Endodermal cell (in vitro differentiated cells): Measurements from ENCODE around the gene ARL8B. TPM values are rescaled to one million over a fixed set of nuclear protein-coding genes. Genes with fewer than 3 reads are reported as not detected.

Experiments used
- DNase-seq: peaks from one replicate; pipeline ENCODE4 v3.0.0-alpha.2; 2017
- H3K27ac ChIP-seq: 2 replicates; pipeline ENCODE4 v1.5.1; 2013; ENCODE audit warnings: mild to moderate bottlenecking, low read depth, low read length, moderate library complexity
- H3K27me3 ChIP-seq: 2 replicates; pipeline ENCODE4 v1.6.1; 2013; ENCODE audit warnings: mild to moderate bottlenecking, low read length, moderate library complexity; ENCODE audit not compliant: insufficient read depth, control insufficient read depth, poor library complexity, severe bottlenecking
- H3K36me3 ChIP-seq: 2 replicates; pipeline ENCODE4 v1.7.0; 2013; ENCODE audit warnings: mild to moderate bottlenecking, low read length, moderate library complexity; ENCODE audit not compliant: control insufficient read depth, insufficient read depth
- H3K4me1 ChIP-seq: one replicate; pipeline ENCODE4 v1.7.0; 2013; ENCODE audit warnings: low read length; ENCODE audit not compliant: control insufficient read depth, insufficient read depth
- H3K4me3 ChIP-seq: 2 replicates; pipeline ENCODE4 v1.5.1; 2013; ENCODE audit warnings: mild to moderate bottlenecking, low read length, moderate library complexity
- H3K9ac ChIP-seq: 2 replicates; pipeline ENCODE4 v1.6.1; 2013; ENCODE audit warnings: mild to moderate bottlenecking, low read length, moderate library complexity; ENCODE audit not compliant: poor library complexity, severe bottlenecking; ENCODE audit errors: extremely low read depth
- H3K9me3 ChIP-seq: 2 replicates; pipeline ENCODE4 v1.6.1; 2013; ENCODE audit warnings: mild to moderate bottlenecking, low read length, moderate library complexity; ENCODE audit not compliant: control insufficient read depth
- H3K27ac Mint-ChIP-seq: 2 replicates; pipeline ENCODE4 v1.8.0; 2020; ENCODE audit warnings: mixed read lengths
- H3K27me3 Mint-ChIP-seq: 2 replicates; pipeline ENCODE4 v1.8.0; 2021; ENCODE audit warnings: mild to moderate bottlenecking, mixed read lengths; ENCODE audit not compliant: insufficient read depth
- H3K36me3 Mint-ChIP-seq: 2 replicates; pipeline ENCODE4 v1.8.0; 2020; ENCODE audit warnings: low read depth, mixed read lengths
- H3K4me1 Mint-ChIP-seq: 2 replicates; pipeline ENCODE4 v1.8.0; 2020; ENCODE audit warnings: mixed read lengths
- H3K4me3 Mint-ChIP-seq: 2 replicates; pipeline ENCODE4 v1.8.0; 2020; ENCODE audit warnings: mild to moderate bottlenecking, moderate library complexity, mixed read lengths
- H3K9me3 Mint-ChIP-seq: 2 replicates; pipeline ENCODE4 v1.8.0; 2020; ENCODE audit warnings: mild to moderate bottlenecking, mixed read lengths
- WGBS, 2 experiments: methylation state at CpG; one replicate each; pipeline versions ENCODE4 v1.1.5 to v1.1.7; 2013; ENCODE audit warnings: missing lambda C conversion rate in 2 of 2, mixed read lengths in 1 of 2; ENCODE audit not compliant: insufficient coverage in 1 of 2, insufficient read length in 1 of 2; 5-methylcytosine and 5-hydroxymethylcytosine counted together
- total RNA-seq, 2 donors: library from RNA; stranded (reverse); fragmentation: NEBNext Ultra II Directional in 1 of 2; extraction: Animal tissue kit (Norgen Biotek cat#: 25700) in 1 of 2; gene quantifications; 2 replicates in 1 of 2; 3 replicates in 1 of 2; pipeline ENCODE4 v1.2.1, GENCODE V29; 2021
- TF ChIP-seq, protein P1 (sequence below): fragments of 200-600 bp; sonication (generic); conservative IDR thresholded peaks from 2 replicates; pipeline ENCODE4 v1.5.0; 2021; ENCODE audit warnings: antibody characterized with exemption, mild to moderate bottlenecking

The ARL8B gene
- total RNA-seq, 2 donors from 2014 or later = 31.2 to 37.3 TPM

DNA sequence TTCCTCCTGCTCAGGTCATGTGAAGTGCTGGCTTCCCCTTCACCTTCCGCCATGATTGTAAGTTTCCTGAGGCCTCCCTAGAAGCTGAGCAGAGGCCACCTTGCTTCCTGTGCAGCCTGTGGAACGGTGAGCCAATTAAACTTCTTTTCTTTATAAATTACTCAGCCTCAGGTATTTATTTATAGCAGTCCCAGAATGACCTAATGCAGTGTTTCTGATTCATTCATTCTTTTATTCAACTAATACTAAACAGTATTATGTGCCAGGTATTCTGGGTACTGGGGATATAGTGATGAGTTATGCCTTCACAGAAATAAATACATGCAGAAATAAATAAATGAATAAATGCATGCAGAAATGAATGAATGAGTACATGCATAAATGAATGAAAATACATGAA, 107.3 kb downstream of the ARL8B start:
- Histone ChIP-seq H3K9ac (no peak overlapping the region), H3K27ac (no peak overlapping the region), H3K4me3 (no peak overlapping the region), H3K36me3 (no peaks in the 10 kb centered on the region), H3K9me3 (no peaks in the 10 kb centered on the region), H3K27me3 (no peaks in the 10 kb centered on the region), H3K4me1 (no peaks in the 10 kb centered on the region)
- Mint-ChIP-seq H3K4me1 (peaks cover 2% of the 10 kb centered on the region), H3K27ac (no peak overlapping the region), H3K9me3 (no peaks in the 10 kb centered on the region), H3K27me3 (peaks cover 2% of the 10 kb centered on the region), H3K4me3 (no peak overlapping the region), H3K36me3 (no peaks in the 10 kb centered on the region)
- DNase-seq = no peak
- WGBS, 2 experiments = 78 to 83% methylated on average over 2 of the region's 2 CpGs
- TF ChIP-seq, protein P1, sequence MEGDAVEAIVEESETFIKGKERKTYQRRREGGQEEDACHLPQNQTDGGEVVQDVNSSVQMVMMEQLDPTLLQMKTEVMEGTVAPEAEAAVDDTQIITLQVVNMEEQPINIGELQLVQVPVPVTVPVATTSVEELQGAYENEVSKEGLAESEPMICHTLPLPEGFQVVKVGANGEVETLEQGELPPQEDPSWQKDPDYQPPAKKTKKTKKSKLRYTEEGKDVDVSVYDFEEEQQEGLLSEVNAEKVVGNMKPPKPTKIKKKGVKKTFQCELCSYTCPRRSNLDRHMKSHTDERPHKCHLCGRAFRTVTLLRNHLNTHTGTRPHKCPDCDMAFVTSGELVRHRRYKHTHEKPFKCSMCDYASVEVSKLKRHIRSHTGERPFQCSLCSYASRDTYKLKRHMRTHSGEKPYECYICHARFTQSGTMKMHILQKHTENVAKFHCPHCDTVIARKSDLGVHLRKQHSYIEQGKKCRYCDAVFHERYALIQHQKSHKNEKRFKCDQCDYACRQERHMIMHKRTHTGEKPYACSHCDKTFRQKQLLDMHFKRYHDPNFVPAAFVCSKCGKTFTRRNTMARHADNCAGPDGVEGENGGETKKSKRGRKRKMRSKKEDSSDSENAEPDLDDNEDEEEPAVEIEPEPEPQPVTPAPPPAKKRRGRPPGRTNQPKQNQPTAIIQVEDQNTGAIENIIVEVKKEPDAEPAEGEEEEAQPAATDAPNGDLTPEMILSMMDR = no peak

Other genes starting within 250 kb of the ARL8B start
- 1 to 10 TPM; 2.6 to 2.9 TPM for gene BHLHE40, start 142.9 kb upstream of the ARL8B start, total RNA-seq
- 10 to 100 TPM; 24.5 to 28.1 TPM for gene EDEM1, start 65.4 kb downstream of the ARL8B start, total RNA-seq